Nephron progenitor cell (in vitro differentiated cells): ENCODE measurements around the gene SORCS2.

Source experiments
- DNase-seq: peaks from one replicate; pipeline ENCODE4 v3.0.0; 2021
- H3K27ac Mint-ChIP-seq: 2 replicates; pipeline ENCODE4 v1.8.0; 2021; ENCODE audit warnings: mild to moderate bottlenecking, moderate library complexity, mixed read lengths
- H3K27me3 Mint-ChIP-seq: 2 replicates; pipeline ENCODE4 v1.8.0; 2021; ENCODE audit warnings: mild to moderate bottlenecking, low read depth, mixed read lengths; ENCODE audit not compliant: poor library complexity
- H3K36me3 Mint-ChIP-seq: 2 replicates; pipeline ENCODE4 v1.8.0; 2021; ENCODE audit warnings: low read depth, mixed read lengths
- H3K4me1 Mint-ChIP-seq: 2 replicates; pipeline ENCODE4 v1.8.0; 2021; ENCODE audit warnings: mixed read lengths
- H3K4me3 Mint-ChIP-seq: 2 replicates; pipeline ENCODE4 v1.8.0; 2021; ENCODE audit warnings: mild to moderate bottlenecking, moderate library complexity, mixed read lengths
- H3K9me3 Mint-ChIP-seq: 2 replicates; pipeline ENCODE4 v1.8.0; 2021; ENCODE audit warnings: mild to moderate bottlenecking, moderate library complexity, mixed read lengths
- CTCF ChIP-seq: fragments of 200-600 bp; sonication (generic); IDR thresholded peaks from 2 replicates; pipeline ENCODE4 v1.5.0; 2021; ENCODE audit warnings: antibody characterized with exemption

The SORCS2 gene

DNA sequence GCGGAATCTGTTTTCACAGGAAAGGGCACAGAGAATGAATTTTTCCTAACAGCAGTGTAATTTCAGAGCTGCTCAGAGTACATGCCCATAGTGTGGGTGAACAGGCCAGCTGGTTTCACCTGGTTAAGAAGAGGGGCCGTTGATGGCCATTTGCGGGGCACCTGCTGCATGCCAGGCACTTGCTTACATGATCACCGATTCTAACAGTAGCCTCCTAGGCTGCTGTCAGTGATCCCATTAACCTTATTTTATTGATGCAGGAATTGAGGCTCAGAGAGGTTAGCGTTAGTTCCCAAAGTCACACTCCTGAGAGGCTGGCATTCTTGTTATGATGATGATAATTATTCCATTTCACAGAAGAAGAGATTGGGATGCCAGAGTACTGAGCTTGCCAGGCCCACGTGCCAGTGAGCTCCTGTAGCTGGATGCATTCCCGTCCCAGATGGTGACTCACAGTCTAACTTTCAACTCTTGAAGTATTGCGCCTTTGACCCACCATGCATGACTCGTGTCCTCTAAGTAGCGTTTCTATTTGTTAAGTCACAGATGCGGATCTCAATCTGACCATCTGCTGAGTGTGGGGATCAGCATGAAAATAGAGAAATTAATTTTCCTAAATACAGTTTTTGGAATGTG is 165.9 kb downstream of the SORCS2 start:
- DNase-seq, result no peak
- no peaks in the 10 kb centered on the region for H3K9me3 Mint-ChIP-seq
- no peaks in the 10 kb centered on the region for H3K36me3 Mint-ChIP-seq
- H3K27me3 Mint-ChIP-seq, result peaks cover 4% of the 10 kb centered on the region
- no peak for TF ChIP-seq CTCF
- H3K4me1 Mint-ChIP-seq, result peaks cover 30% of the 10 kb centered on the region
- H3K27ac Mint-ChIP-seq, result peak overlapping the region; percentile 64
- no peak overlapping the region for H3K4me3 Mint-ChIP-seq

GRCh38 chr4:7359400-7360062 is 167.2 kb downstream of the SORCS2 start:
- peaks cover 4% of the 10 kb centered on the region for H3K27me3 Mint-ChIP-seq
- TF ChIP-seq CTCF, result no peak
- H3K4me3 Mint-ChIP-seq, result no peak overlapping the region
- DNase-seq, result no peak
- no peak overlapping the region for H3K27ac Mint-ChIP-seq
- peaks cover 4% of the 10 kb centered on the region for H3K36me3 Mint-ChIP-seq
- H3K4me1 Mint-ChIP-seq, result peaks cover 30% of the 10 kb centered on the region
- H3K9me3 Mint-ChIP-seq, result no peaks in the 10 kb centered on the region

DNA sequence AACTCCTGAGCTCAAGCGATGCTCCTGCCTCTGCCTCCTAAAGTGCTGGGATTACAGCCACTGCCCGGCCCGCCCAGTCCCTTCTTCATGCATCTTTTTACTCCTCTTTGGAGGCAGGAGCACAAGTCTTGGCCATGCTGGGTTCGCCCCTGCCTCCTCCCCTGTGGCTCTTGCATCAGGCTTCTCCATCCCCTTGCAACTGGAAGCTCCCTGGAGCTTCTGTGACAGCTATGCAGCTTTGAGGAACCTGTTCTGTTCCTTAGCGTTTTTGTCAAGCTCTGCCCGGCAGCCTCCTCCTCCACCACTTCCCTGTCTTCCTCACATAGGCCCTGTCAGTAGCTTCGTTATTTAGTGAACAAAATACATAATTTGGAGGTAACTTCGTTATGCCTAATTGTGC is 168.5 kb downstream of the SORCS2 start:
- DNase-seq, result no peak
- H3K27me3 Mint-ChIP-seq, result peaks cover 10% of the 10 kb centered on the region
- H3K9me3 Mint-ChIP-seq, result no peaks in the 10 kb centered on the region
- TF ChIP-seq CTCF, result no peak
- peaks cover 4% of the 10 kb centered on the region for H3K36me3 Mint-ChIP-seq
- no peak overlapping the region for H3K4me3 Mint-ChIP-seq
- H3K27ac Mint-ChIP-seq, result no peak overlapping the region
- peaks cover 39% of the 10 kb centered on the region for H3K4me1 Mint-ChIP-seq

GRCh38 chr4:7361280-7361895 is 169.1 kb downstream of the SORCS2 start:
- DNase-seq, result no peak
- Mint-ChIP-seq H3K36me3 (peaks cover 4% of the 10 kb centered on the region), H3K27me3 (peaks cover 10% of the 10 kb centered on the region), H3K4me3 (no peak overlapping the region), H3K9me3 (no peaks in the 10 kb centered on the region), H3K27ac (no peak overlapping the region), H3K4me1 (peaks cover 44% of the 10 kb centered on the region)
- no peak for TF ChIP-seq CTCF

- Mint-ChIP-seq H3K27me3 (peaks cover 10% of the 10 kb centered on the region), H3K36me3 (peaks cover 4% of the 10 kb centered on the region), H3K4me3 (no peak overlapping the region), H3K27ac (no peak overlapping the region), H3K4me1 (peaks cover 48% of the 10 kb centered on the region), H3K9me3 (no peaks in the 10 kb centered on the region)
- DNase-seq, result no peak
- no peak for TF ChIP-seq CTCF
Observed at GRCh38 chr4:7362341-7362740, 170.0 kb downstream of the SORCS2 start.
